ENCODE measurements around the gene NPY1R. TPM values are rescaled to one million over a fixed set of nuclear protein-coding genes. Genes with fewer than 3 reads are reported as not detected.

The NPY1R gene
- total RNA-seq, 2 experiments from 2014 or later = not detected

GRCh38 chr4:163274861-163275260 is 57.5 kb downstream of the NPY1R start:
- Mint-ChIP-seq H3K27me3 (no peaks in the 10 kb centered on the region), H3K36me3 (ENCODE audit: low read depth) (no peaks in the 10 kb centered on the region), H3K4me1 (ENCODE audit: low read depth) (no peaks in the 10 kb centered on the region), H3K9me3 (no peaks in the 10 kb centered on the region), H3K4me3 (no peak overlapping the region), H3K27ac (no peak overlapping the region)
- DNase-seq = no peak
- TF ChIP-seq, protein P1, sequence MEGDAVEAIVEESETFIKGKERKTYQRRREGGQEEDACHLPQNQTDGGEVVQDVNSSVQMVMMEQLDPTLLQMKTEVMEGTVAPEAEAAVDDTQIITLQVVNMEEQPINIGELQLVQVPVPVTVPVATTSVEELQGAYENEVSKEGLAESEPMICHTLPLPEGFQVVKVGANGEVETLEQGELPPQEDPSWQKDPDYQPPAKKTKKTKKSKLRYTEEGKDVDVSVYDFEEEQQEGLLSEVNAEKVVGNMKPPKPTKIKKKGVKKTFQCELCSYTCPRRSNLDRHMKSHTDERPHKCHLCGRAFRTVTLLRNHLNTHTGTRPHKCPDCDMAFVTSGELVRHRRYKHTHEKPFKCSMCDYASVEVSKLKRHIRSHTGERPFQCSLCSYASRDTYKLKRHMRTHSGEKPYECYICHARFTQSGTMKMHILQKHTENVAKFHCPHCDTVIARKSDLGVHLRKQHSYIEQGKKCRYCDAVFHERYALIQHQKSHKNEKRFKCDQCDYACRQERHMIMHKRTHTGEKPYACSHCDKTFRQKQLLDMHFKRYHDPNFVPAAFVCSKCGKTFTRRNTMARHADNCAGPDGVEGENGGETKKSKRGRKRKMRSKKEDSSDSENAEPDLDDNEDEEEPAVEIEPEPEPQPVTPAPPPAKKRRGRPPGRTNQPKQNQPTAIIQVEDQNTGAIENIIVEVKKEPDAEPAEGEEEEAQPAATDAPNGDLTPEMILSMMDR (IDR thresholded peaks at IDR 0.05) = no peak
- ATAC-seq (ENCODE audit: poor library complexity) = no peak
- H3K4me1 ChIP-seq (ENCODE audit: insufficient read depth, low read length) = no peaks in the 10 kb centered on the region
- no peaks in the 10 kb centered on the region for H3K27me3 ChIP-seq (ENCODE audit: control insufficient read depth in 1 of 2, insufficient read depth in 2 of 2, low read length in 2 of 2)
- POLR2A ChIA-PET = no interaction called here
- H3K36me3 ChIP-seq (ENCODE audit: insufficient read depth, low read length) = no peaks in the 10 kb centered on the region
- H3K4me3 ChIP-seq (ENCODE audit: low read length) = no peak overlapping the region
- intact Hi-C loops (cut with DNase I, micrococcal nuclease) = loop anchor here in 1 of 2 experiments (5.0 kb wide), 1 partner anchor 777 kb away; no protein-coding TSS in a partner anchor
- no peak overlapping the region for H3K27ac ChIP-seq (ENCODE audit: low read depth in 1 of 2, low read length in 2 of 2)
- CTCF ChIA-PET = no interaction called here
- no peaks in the 10 kb centered on the region for H3K9me3 ChIP-seq (ENCODE audit: control insufficient read depth in 1 of 2, insufficient read depth in 1 of 2, low read length in 2 of 2)

Other genes with a start within 250 kb of the NPY1R start
- gene NAF1, start 165.7 kb downstream of the NPY1R start, total RNA-seq = 10 to 100 TPM; 56.2 to 58.3 TPM
- not detected for gene NPY5R, start 11.3 kb upstream of the NPY1R start, total RNA-seq
- not detected for gene TKTL2, start 141.2 kb upstream of the NPY1R start, total RNA-seq
- gene TMA16, start 162.1 kb upstream of the NPY1R start, total RNA-seq = 1 to 10 TPM; 6.2 to 6.3 TPM

Data from CD4-positive, alpha-beta T cell (primary cell).